HG02763 (cell line): Measurements from ENCODE around the gene CLIP3.
"Not testable (repeated sequence)": the region's sequence is repeated elsewhere in the genome, so short reads cannot be mapped to it uniquely, and the experiment has no call there.

Experiments
- ATAC-seq: cut with Tn5 transposase; IDR thresholded peaks from one replicate; pipeline ENCODE4 v1.9.1; 2021; ENCODE audit warnings: mild to moderate bottlenecking, moderate library complexity; ENCODE audit not compliant: unreplicated experiment

The CLIP3 gene

DNA sequence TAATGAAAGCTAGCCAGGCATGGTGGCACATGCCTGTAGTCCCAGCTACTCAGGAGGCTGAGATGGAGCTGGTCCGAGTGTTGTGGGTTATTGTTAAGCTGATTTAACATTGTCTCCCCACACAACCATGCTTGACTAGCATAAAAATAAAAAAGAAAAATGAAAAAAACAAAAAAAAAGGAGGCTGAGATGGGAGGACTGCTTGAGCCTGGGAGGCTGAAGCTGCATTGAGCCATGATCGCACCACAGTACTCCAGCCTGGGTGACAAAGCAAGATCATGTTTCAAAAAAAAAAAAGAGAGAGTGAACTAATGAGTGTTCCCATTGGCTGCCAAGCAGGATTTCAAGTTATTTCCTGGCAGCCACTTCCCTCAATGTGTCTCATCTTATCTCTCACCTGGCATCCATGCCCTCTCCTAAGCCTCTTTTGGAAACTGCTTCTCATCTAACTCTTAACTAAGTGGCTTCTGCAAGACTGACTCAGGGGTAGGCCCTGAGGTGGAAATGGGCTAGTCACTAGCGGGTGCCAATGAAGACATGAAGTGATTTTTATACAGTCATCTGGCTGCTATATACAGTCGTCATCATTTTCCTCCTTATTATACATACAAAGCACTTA is 16.5 kb upstream of the CLIP3 start:
- ATAC-seq: no peak

GRCh38 chr19:36047835-36048234 is 15.2 kb upstream of the CLIP3 start:
- no peak for ATAC-seq

DNA sequence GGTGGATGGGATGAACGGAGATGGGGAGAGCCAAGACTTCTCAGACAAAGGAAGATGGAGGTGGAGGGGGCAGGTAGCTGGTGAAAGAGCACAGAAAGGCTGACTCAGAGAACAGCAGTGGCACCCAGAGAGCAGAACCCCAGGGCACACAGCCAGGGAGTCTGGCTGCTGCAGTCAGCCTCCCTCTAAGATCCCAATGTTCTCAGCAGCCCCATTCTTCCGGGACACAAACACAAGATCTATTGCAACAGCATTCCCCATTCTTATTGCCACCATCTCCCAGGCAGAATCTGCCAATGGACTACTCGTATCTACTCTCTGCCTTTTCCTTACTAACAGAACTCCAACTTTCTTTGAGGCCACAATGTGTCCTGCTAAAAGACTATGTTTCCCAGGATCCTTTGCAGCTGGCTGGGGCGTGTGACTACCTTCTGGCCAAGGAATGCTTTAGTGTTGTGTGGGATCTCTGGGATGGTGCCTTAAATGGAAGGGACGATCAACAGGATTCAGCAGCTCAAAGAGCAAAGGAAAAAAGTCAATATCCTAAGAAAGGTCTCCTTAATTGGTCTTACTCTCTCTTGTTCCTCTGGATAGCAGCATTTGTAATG is 13.9 kb upstream of the CLIP3 start:
- no peak for ATAC-seq

- ATAC-seq: no peak
Measured at GRCh38 chr19:36043952-36044351, 11.3 kb upstream of the CLIP3 start.

DNA sequence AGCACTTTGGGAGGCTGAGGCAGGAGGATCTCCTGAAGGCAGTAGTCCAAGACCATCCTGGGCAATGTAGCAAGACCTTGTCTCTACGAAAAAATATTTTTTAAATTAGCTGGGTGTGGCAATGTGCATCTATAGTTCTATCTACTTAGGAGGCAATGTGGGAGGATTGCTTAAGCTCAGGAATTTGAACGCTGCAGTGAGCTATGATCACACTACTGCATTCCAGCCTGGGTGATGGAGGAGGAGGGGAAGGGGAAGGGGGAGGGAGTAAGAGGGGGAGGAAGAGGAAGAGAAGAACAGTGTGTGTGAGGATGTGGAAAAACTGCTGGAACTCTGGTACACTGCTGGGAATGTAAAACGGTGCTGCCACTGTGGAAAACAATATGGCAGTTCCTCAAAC is 9.2 kb upstream of the CLIP3 start:
- ATAC-seq: no peak

DNA sequence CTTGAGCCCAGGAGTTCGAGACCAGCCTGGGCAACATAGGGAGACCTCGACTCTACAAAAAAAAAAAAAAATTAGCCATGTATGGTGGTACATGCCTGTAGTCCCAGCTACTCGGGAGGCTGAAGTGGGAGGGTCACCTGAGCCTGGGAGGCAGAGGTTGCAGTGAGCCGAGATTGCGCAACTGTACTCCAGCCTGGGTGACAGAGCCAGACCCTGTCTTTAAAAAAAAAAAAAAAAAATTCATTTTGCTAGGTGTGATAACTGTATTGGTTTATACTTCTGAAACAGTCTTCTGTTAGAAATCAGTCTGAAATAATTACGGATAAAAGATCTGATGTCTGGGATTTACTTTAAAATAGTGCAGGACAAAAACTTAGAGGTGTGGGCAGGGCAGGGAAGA is 8.4 kb upstream of the CLIP3 start:
- ATAC-seq: not testable (repeated sequence)

- no peak for ATAC-seq
Measured at GRCh38 chr19:36040495-36040894, 7.8 kb upstream of the CLIP3 start.

- ATAC-seq: no peak
Measured at GRCh38 chr19:36031308-36031707, 1.4 kb downstream of the CLIP3 start.

DNA sequence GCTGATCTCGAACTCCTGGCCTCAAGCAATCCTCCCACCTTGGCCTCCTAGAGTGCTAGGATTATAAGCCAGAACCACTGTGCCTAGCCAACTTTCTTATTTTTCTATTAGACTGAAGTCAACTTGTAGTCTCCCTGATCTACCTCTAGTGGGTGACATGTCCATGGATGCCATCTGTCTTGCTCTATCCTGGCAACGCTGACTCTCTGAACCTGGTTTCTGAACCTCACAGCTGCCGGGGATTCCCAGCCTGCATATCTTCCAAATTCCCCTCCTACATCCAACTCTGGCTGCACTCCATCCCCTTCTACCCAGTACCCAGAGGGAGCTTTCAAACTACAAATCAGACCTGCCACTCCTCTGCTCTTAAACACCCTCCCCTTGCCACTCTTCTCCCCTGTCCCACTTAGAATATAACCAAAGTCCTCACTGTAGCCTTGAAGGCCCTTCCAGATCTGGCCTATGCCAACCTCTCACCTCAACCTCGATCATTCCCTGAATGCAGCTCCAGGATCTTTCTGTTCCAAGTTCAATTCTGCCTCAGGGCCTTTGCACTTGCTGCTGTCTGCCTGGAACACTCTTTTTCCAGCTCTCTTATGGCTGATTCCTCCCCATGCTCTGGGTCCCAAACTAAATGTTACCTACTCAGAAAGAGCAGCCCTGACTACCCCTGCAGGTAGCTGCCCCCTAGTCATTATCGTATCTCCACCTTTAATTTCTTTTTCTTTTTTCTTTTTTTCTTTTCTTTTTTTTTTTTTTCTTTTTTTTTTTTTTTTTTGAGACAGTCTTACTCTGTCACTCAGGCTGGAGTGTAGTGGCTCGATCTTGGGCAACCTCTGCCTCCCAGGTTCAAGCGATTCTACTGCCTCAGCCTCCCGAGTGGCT is 2.2 kb downstream of the CLIP3 start:
- ATAC-seq: no peak

GRCh38 chr19:36028313-36029041 is 4.2 kb downstream of the CLIP3 start:
- no peak for ATAC-seq

DNA sequence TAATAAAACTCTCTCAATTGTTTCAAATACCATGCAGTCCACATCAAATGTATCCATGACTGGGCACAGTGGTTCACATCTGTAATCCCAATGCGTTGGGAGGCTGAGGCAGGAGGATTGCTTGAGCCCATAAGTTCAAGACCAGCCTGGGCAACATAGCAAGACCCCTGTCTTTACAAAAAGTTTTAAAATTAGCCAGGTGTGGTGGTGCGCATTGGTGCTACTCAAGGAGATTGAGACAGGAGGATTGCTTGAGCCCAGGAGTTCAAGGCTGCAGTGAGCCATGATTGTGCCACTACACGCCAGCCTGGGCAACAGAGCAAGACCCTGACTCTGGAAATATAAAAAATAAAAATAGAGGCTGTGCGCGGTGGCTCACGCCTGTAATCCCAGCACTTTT is 5.0 kb downstream of the CLIP3 start:
- ATAC-seq: no peak

DNA sequence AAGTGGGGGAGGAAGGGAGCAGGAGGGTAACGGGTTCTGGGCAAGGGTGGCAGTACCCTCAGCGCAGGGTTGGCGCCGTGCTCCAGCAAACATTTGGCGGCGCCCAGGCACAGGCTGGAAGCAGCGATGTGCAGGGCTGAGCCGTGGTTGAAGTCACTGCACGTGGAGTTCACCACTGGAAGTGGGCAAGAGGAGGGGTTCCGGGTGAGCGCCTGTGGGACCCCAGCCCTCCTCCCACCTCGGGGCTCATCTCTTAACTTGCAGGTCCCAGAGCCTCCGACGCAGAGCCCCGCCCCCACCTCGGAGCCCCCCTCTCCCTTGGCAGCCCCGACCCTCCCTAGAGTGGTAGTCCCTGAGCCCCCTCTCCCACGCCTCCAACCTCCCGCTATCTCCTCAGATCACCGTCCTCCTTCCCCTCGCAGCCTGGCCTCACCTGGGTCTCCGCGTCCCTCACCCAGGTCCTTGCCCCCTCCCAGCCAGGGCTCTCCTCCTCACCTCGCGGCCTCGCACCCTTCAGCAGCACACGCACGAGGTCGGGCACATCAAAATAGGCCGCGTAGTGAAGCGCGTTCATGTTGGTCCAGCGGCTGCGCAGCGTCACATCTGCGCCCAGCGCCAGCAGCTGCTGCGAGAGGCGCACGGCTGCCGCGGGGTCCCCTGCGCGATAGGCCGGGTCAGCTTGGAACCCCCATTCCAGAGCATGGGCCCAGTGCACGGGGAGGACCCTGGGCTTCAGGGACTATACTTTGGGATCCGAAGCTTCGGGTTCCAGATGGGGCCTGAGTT is 6.4 kb downstream of the CLIP3 start:
- no peak for ATAC-seq

DNA sequence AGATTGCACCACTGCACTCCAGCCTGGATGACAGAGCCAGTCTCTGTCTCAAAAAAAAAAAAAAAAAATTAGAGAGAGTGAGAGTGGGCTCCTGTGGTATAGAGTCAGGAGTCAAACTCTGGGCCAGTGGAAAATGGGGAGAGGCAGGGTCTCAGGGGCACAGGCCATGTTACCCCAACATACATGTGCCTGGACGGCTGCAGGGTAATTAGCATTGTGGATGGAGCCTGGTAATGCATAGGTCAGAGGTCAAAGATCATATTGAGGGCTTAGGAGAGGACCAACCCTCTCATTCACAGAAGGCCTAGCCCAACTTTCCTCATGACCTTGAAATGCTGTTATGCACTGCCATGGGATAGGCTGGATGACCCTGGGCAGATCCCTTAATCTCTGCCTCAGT is 7.1 kb downstream of the CLIP3 start:
- ATAC-seq: no peak

- ATAC-seq: no peak
Measured at GRCh38 chr19:36023432-36023831, 9.2 kb downstream of the CLIP3 start.

- ATAC-seq: no peak
Measured at GRCh38 chr19:36019061-36019670, 13.5 kb downstream of the CLIP3 start.

- peak; percentile 97 for ATAC-seq
Measured at GRCh38 chr19:36014012-36014924, 18.4 kb downstream of the CLIP3 start, which contains the start of gene ALKBH6. Gene ALKBH6 (minus strand): TSS chr19:36014213. CDS start chr19:36013397, 816 bp downstream.

- no peak for ATAC-seq
Measured at GRCh38 chr19:36013280-36014011, 19.2 kb downstream of the CLIP3 start.

GRCh38 chr19:36010402-36010801 is 22.3 kb downstream of the CLIP3 start:
- ATAC-seq: no peak
